A549 (cell line): Measurements from ENCODE around the gene STARD3NL. TPM values are rescaled to one million over a fixed set of nuclear protein-coding genes. Genes with fewer than 3 reads are reported as not detected.

Experiments used
- ATAC-seq, 2 experiments: fragments of 200-7000 bp in 1 of 2; fragments of >200 bp in 1 of 2; cut with Nextera tagmentation in 1 of 2; cut with Tn5 transposase in 1 of 2; 3 replicates each; pipeline versions ENCODE4 v1.8.0 to v1.9.1; 2018 to 2020; ENCODE audit warnings: mild to moderate bottlenecking in 1 of 2, moderate library complexity in 1 of 2
- CTCF ChIA-PET: fragments of 300-600 bp; sonication (Branson Sonifier 250); formaldehyde crosslinking; extraction: SDS; loops from one replicate; lab custom pipeline; 2021; ENCODE audit warnings: antibody characterized with exemption, inconsistent platforms; lab: Yijun Ruan, JAX
- POLR2A ChIA-PET: fragments of 350-600 bp; formaldehyde crosslinking; extraction: SDS; loops from one replicate; lab custom pipeline; 2021; ENCODE audit warnings: antibody characterized with exemption, inconsistent platforms; lab: Yijun Ruan, JAX
- DNase-seq, 2 experiments: peaks; one replicate each; pipeline versions ENCODE4 v3.0.0 to v3.0.0-alpha.2; 2011 to 2016; ENCODE audit warnings: low read depth in 1 of 2, low spot score in 1 of 2
- FAIRE-seq: peaks from 2 replicates; lab custom pipeline; 2011; peaks lifted over from hg19 to GRCh38; lab: Jason Lieb, UNC
- H3K27ac ChIP-seq, 2 experiments: fragments of >200 bp; sonication (Bioruptor Twin); formaldehyde crosslinking; 3 replicates each; pipeline ENCODE4 v1.5.1; 2016 to 2017
- H3K4me1 ChIP-seq: fragments of >200 bp; sonication (Bioruptor Twin); formaldehyde crosslinking; 3 replicates; pipeline ENCODE4 v1.6.1; 2016
- H3K4me2 ChIP-seq: fragments of >200 bp; sonication (Bioruptor Twin); formaldehyde crosslinking; 3 replicates; pipeline ENCODE4 v1.6.1; 2016
- H3K4me3 ChIP-seq: fragments of >200 bp; sonication (Bioruptor Twin); formaldehyde crosslinking; 3 replicates; pipeline ENCODE4 v1.5.1; 2016
- H3K9me3 ChIP-seq: fragments of >200 bp; sonication (Bioruptor Twin); formaldehyde crosslinking; 3 replicates; pipeline ENCODE4 v1.6.1; 2016
- BHLHE40 ChIP-seq: IDR thresholded peaks from 2 replicates; pipeline ENCODE4 v1.6.1; 2012; ENCODE audit warnings: low read depth, low read length, inconsistent platforms
- CBX8 ChIP-seq: fragments of 200-600 bp; sonication (generic); IDR thresholded peaks from 2 replicates; pipeline ENCODE4 v1.6.1; 2016
- CEBPB ChIP-seq, 2 experiments: fragments of >200 bp in 1 of 2; sonication (Bioruptor Twin) in 1 of 2; formaldehyde crosslinking in 1 of 2; IDR thresholded peaks; 2 replicates each; pipeline ENCODE4 v1.6.1; 2012 to 2016
- CHD2 ChIP-seq: fragments of 150-350 bp; IDR thresholded peaks from 2 replicates; pipeline ENCODE4 v1.6.1; 2014; ENCODE audit warnings: low read length; ENCODE audit not compliant: partially characterized antibody
- CHD4 ChIP-seq: fragments of 200-600 bp; sonication (generic); IDR thresholded peaks from 2 replicates; pipeline ENCODE4 v1.6.1; 2016; ENCODE audit warnings: antibody characterized with exemption, mild to moderate bottlenecking, borderline replicate concordance
- EHF ChIP-seq: fragments of 250-450 bp; sonication (Bioruptor Pico); IDR thresholded peaks from 2 replicates; pipeline ENCODE4 v1.5.0; 2020; ENCODE audit warnings: mild to moderate bottlenecking
- FOSL2 ChIP-seq, 2 experiments: fragments of 450-650 bp in 1 of 2; fragments of >200 bp in 1 of 2; sonication (Bioruptor Twin) in 1 of 2; formaldehyde crosslinking; IDR thresholded peaks; 2 replicates each; pipeline versions ENCODE4 v1.5.0 to v1.6.1; 2016 to 2020; ENCODE audit warnings: mild to moderate bottlenecking in 1 of 2, moderate library complexity in 1 of 2
- HEYL ChIP-seq: fragments of 250-450 bp; sonication (Bioruptor Pico); IDR thresholded peaks from 2 replicates; pipeline ENCODE4 v1.8.0; 2021; ENCODE audit warnings: mild to moderate bottlenecking, moderate library complexity
- JUN ChIP-seq, 2 experiments: fragments of >200 bp; sonication (Bioruptor Twin); formaldehyde crosslinking; IDR thresholded peaks; 2 replicates in 1 of 2; 3 replicates in 1 of 2; pipeline ENCODE4 v1.6.1; 2016 to 2017
- JUNB ChIP-seq: fragments of >200 bp; sonication (Bioruptor Twin); formaldehyde crosslinking; IDR thresholded peaks from 2 replicates; pipeline ENCODE4 v1.6.1; 2016
- MYC ChIP-seq: IDR thresholded peaks from 2 replicates; pipeline ENCODE4 v1.6.1; 2012; ENCODE audit warnings: mild to moderate bottlenecking, inconsistent platforms, low read length, improper control_type of control experiment, borderline replicate concordance
- NFE2L2 ChIP-seq: fragments of 150-350 bp; conservative IDR thresholded peaks from 2 replicates; pipeline ENCODE4 v1.6.1; 2014; ENCODE audit warnings: low read length
- NR3C1 ChIP-seq: fragments of >200 bp; sonication (Bioruptor Twin); formaldehyde crosslinking; IDR thresholded peaks from 3 replicates; pipeline ENCODE4 v1.6.1; 2017
- PHF8 ChIP-seq: fragments of 200-600 bp; sonication (generic); IDR thresholded peaks from 2 replicates; pipeline ENCODE4 v1.6.1; 2016; ENCODE audit warnings: low read depth, mild to moderate bottlenecking, antibody characterized with exemption, moderate library complexity, borderline replicate concordance
- POLR2A ChIP-seq: IDR thresholded peaks from 2 replicates; pipeline ENCODE4 v1.6.1; 2012; ENCODE audit warnings: mild to moderate bottlenecking, low read length
- POLR2AphosphoS2 ChIP-seq: conservative IDR thresholded peaks from 2 replicates; pipeline ENCODE4 v1.6.1; 2012; ENCODE audit warnings: low read length, improper control_type of control experiment, inconsistent platforms
- RARB ChIP-seq: fragments of 250-450 bp; sonication (Bioruptor Pico); IDR thresholded peaks from 2 replicates; pipeline ENCODE4 v1.8.0; 2021; ENCODE audit warnings: mild to moderate bottlenecking, moderate library complexity
- RCOR1 ChIP-seq: fragments of 150-350 bp; IDR thresholded peaks from 2 replicates; pipeline ENCODE4 v1.6.1; 2014; ENCODE audit warnings: antibody characterized with exemption, low read length, low read depth
- RNF2 ChIP-seq: fragments of 200-600 bp; sonication (generic); IDR thresholded peaks from 2 replicates; pipeline ENCODE4 v1.6.1; 2016; ENCODE audit warnings: low read depth, mild to moderate bottlenecking, antibody characterized with exemption, moderate library complexity, borderline replicate concordance
- SMC3 ChIP-seq: fragments of >200 bp; sonication (Bioruptor Twin); formaldehyde crosslinking; IDR thresholded peaks from 3 replicates; pipeline ENCODE4 v1.6.1; 2018; ENCODE audit warnings: inconsistent platforms
- SREBF2 ChIP-seq: fragments of 450-650 bp; IDR thresholded peaks from 2 replicates; pipeline ENCODE4 v1.6.1; 2014; ENCODE audit warnings: mild to moderate bottlenecking, moderate library complexity
- TFCP2L1 ChIP-seq: fragments of 250-450 bp; sonication (Bioruptor Pico); IDR thresholded peaks from 2 replicates; pipeline ENCODE4 v1.5.0; 2021; ENCODE audit warnings: mild to moderate bottlenecking
- ZC3H11A ChIP-seq: fragments of 450-650 bp; IDR thresholded peaks from 2 replicates; pipeline ENCODE4 v1.6.1; 2014; ENCODE audit warnings: antibody characterized with exemption, mild to moderate bottlenecking
- ZFP36 ChIP-seq: fragments of 450-650 bp; IDR thresholded peaks from 2 replicates; pipeline ENCODE4 v1.6.1; 2014; ENCODE audit warnings: borderline replicate concordance; ENCODE audit not compliant: partially characterized antibody
- ZNF302 ChIP-seq: fragments of 250-450 bp; sonication (Bioruptor Pico); IDR thresholded peaks from 2 replicates; pipeline ENCODE4 v1.9.0; 2021; ENCODE audit warnings: inconsistent platforms, mild to moderate bottlenecking, moderate library complexity
- WGBS: methylation state at CpG from one replicate; pipeline ENCODE4 v1.1.6; 2017; ENCODE audit errors: missing lambda C conversion rate; 5-methylcytosine and 5-hydroxymethylcytosine counted together
- polyA minus RNA-seq: library from RNA; depleted of rRNA, polyadenylated mRNA; stranded (reverse); fragments of >200 nt; gene quantifications from 2 replicates; pipeline ENCODE4 v1.2.3, GENCODE V29; 2011; rRNA and poly(A)+ RNA removed
- polyA plus RNA-seq, 4 experiments: library from polyadenylated mRNA; depleted of rRNA in 3 of 4; stranded (reverse); fragments of >200 nt; fragmentation: RNase III in 1 of 4; extraction: RNeasy Plus Mini Kit Qiagen cat#74134 plus additional on column Dnase treatment in 1 of 4; gene quantifications; 2 replicates in 3 of 4; 3 replicates in 1 of 4; pipeline ENCODE4 v1.2.3, GENCODE V29; 2011 to 2017
- TF ChIP-seq, protein P1 (sequence below): IDR thresholded peaks from 2 replicates; pipeline ENCODE4 v1.6.1; 2012; ENCODE audit warnings: low read depth, borderline replicate concordance
- TF ChIP-seq, protein P2 (sequence below): fragments of 200-600 bp; sonication (generic); IDR thresholded peaks from 2 replicates; pipeline ENCODE4 v1.6.1; 2016; ENCODE audit warnings: antibody characterized with exemption, mild to moderate bottlenecking, moderate library complexity
- TF ChIP-seq, protein P3 (sequence below): fragments of 450-650 bp; IDR thresholded peaks from 2 replicates; pipeline ENCODE4 v1.6.1; 2014; ENCODE audit warnings: antibody characterized with exemption
- TF ChIP-seq, protein P4 (sequence below): IDR thresholded peaks from 2 replicates; pipeline ENCODE4 v1.6.1; 2012
- TF ChIP-seq, protein P5 (sequence below): fragments of 150-350 bp; IDR thresholded peaks from 2 replicates; pipeline ENCODE4 v1.6.1; 2014; ENCODE audit warnings: low read depth, mild to moderate bottlenecking, low read length
- TF ChIP-seq, protein P6 (sequence below): fragments of 250-450 bp; sonication (Bioruptor Pico); IDR thresholded peaks from 2 replicates; pipeline ENCODE4 v1.5.0; 2021; ENCODE audit warnings: mild to moderate bottlenecking, moderate library complexity, borderline replicate concordance

Gene STARD3NL, protein sequence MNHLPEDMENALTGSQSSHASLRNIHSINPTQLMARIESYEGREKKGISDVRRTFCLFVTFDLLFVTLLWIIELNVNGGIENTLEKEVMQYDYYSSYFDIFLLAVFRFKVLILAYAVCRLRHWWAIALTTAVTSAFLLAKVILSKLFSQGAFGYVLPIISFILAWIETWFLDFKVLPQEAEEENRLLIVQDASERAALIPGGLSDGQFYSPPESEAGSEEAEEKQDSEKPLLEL
- polyA plus RNA-seq (2011; rRNA removed): 78.1 and 104 TPM in 2 replicates
- 37.4 and 42.1 TPM in 2 replicates for polyA plus RNA-seq (2012; cell fraction: cytosol; rRNA removed)
- polyA plus RNA-seq (2012; cell fraction: nucleus; rRNA removed): 9.1 and 13.7 TPM in 2 replicates
- 57.9 to 62.0 TPM (median 59.4 TPM) in 3 replicates for polyA plus RNA-seq (2017; fragmentation: RNase III; extraction: RNeasy Plus Mini Kit Qiagen cat#74134 plus additional on column Dnase treatment)
- polyA minus RNA-seq: 27.1 and 29.3 TPM in 2 replicates

DNA sequence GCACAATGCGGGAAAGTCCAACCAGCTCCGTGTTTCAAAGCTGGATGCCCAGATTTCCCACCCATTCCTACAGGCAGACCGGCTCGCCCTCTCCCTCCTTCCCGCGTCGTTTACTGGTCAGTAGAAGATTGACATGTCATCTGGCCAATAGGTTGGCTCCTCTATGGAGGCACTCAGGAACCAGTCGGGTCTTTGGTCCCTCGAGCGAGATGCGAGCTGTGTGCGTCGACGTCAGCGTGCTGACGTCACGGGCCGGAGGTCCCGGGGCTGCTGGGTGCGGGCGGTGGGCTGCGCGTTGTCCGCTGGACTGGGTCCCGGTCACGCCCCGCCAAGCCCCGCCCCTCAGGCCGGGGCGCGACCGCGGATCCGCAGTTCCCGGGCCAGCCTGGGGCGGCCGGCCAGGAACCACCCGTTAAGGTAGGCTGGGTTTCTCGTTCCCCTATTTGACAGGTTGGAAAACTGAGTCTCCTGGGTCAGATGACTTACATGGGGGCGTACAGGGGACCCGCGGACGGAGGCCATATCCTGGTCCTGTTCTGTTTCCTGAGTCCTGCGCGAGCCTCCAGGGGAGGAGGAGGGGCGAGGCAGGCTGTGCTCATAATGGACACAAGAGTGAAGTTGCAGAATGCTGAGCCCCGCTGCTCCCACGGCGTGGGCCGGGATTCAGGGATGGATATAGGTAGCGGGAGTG, at the start of gene STARD3NL:
Gene STARD3NL (plus strand): TSS at position 242 of the 691 bp plus-strand sequence. CDS start 29,260 bp downstream, outside the sequence.
- 0% methylated on average over 14 of the region's 51 CpGs for WGBS
- FAIRE-seq: peak; percentile 100
- Histone ChIP-seq H3K4me2 (peak within 1 kb of the TSS; percentile 88), H3K4me3 (peak within 1 kb of the TSS; percentile 73), H3K9me3 (no peaks in the 10 kb centered on the region), H3K4me1 (peaks cover 25% of the 10 kb centered on the region), H3K27ac (peak within 1 kb of the TSS; percentile 91 to 94)
- ATAC-seq: peak; percentile 99
- CTCF ChIA-PET: interaction anchor here (1.0 to 2.0 kb wide), 4 partner anchors 9 to 261 kb away, joined by 3 to 7 read pairs (median 4); no protein-coding TSS in a partner anchor
- DNase-seq: peak; percentile 96 to 100
- POLR2A ChIA-PET: interaction anchor here (0.6 to 1.4 kb wide), 13 partner anchors 12 to 276 kb away, joined by 3 to 22 read pairs (median 4); partner anchors contain the start of genes EPDR1 and SFRP4
- TF ChIP-seq, protein P1, sequence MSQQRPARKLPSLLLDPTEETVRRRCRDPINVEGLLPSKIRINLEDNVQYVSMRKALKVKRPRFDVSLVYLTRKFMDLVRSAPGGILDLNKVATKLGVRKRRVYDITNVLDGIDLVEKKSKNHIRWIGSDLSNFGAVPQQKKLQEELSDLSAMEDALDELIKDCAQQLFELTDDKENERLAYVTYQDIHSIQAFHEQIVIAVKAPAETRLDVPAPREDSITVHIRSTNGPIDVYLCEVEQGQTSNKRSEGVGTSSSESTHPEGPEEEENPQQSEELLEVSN: peak; percentile 93
- no peak for TF ChIP-seq MYC
- no peak for TF ChIP-seq BHLHE40
- TF ChIP-seq, protein P2, sequence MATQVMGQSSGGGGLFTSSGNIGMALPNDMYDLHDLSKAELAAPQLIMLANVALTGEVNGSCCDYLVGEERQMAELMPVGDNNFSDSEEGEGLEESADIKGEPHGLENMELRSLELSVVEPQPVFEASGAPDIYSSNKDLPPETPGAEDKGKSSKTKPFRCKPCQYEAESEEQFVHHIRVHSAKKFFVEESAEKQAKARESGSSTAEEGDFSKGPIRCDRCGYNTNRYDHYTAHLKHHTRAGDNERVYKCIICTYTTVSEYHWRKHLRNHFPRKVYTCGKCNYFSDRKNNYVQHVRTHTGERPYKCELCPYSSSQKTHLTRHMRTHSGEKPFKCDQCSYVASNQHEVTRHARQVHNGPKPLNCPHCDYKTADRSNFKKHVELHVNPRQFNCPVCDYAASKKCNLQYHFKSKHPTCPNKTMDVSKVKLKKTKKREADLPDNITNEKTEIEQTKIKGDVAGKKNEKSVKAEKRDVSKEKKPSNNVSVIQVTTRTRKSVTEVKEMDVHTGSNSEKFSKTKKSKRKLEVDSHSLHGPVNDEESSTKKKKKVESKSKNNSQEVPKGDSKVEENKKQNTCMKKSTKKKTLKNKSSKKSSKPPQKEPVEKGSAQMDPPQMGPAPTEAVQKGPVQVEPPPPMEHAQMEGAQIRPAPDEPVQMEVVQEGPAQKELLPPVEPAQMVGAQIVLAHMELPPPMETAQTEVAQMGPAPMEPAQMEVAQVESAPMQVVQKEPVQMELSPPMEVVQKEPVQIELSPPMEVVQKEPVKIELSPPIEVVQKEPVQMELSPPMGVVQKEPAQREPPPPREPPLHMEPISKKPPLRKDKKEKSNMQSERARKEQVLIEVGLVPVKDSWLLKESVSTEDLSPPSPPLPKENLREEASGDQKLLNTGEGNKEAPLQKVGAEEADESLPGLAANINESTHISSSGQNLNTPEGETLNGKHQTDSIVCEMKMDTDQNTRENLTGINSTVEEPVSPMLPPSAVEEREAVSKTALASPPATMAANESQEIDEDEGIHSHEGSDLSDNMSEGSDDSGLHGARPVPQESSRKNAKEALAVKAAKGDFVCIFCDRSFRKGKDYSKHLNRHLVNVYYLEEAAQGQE: no peak
- no peak for TF ChIP-seq POLR2AphosphoS2
- TF ChIP-seq CHD2: no peak
- TF ChIP-seq ZC3H11A: no peak
- TF ChIP-seq PHF8: peak; percentile 94
- TF ChIP-seq ZFP36: no peak
- TF ChIP-seq ZNF302 (CRISPR knock-in tag): no peak
- TF ChIP-seq RCOR1: no peak
- TF ChIP-seq EHF (CRISPR knock-in tag): no peak
- TF ChIP-seq FOSL2 (IDR thresholded peaks at IDR 0.05): no peak
- no peak for TF ChIP-seq FOSL2 (CRISPR knock-in tag; IDR thresholded peaks at IDR 0.05)
- TF ChIP-seq HEYL: no peak
- no peak for TF ChIP-seq NFE2L2
- no peak for TF ChIP-seq NR3C1
- TF ChIP-seq, protein P3, sequence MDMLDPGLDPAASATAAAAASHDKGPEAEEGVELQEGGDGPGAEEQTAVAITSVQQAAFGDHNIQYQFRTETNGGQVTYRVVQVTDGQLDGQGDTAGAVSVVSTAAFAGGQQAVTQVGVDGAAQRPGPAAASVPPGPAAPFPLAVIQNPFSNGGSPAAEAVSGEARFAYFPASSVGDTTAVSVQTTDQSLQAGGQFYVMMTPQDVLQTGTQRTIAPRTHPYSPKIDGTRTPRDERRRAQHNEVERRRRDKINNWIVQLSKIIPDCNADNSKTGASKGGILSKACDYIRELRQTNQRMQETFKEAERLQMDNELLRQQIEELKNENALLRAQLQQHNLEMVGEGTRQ: no peak
- no peak for TF ChIP-seq RNF2
- no peak for TF ChIP-seq CEBPB (IDR thresholded peaks at IDR 0.05)
- TF ChIP-seq, protein P4, sequence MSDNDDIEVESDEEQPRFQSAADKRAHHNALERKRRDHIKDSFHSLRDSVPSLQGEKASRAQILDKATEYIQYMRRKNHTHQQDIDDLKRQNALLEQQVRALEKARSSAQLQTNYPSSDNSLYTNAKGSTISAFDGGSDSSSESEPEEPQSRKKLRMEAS: peak; percentile 87
- no peak for TF ChIP-seq CHD4
- peak; percentile 66 for TF ChIP-seq POLR2A
- TF ChIP-seq CBX8: no peak
- TF ChIP-seq JUNB: no peak
- no peak for TF ChIP-seq TFCP2L1 (CRISPR knock-in tag)
- peak; percentile 57 to 62; a peak in 2 of 5 replicates for TF ChIP-seq JUN (IDR thresholded peaks at IDR 0.05)
- TF ChIP-seq, protein P5, sequence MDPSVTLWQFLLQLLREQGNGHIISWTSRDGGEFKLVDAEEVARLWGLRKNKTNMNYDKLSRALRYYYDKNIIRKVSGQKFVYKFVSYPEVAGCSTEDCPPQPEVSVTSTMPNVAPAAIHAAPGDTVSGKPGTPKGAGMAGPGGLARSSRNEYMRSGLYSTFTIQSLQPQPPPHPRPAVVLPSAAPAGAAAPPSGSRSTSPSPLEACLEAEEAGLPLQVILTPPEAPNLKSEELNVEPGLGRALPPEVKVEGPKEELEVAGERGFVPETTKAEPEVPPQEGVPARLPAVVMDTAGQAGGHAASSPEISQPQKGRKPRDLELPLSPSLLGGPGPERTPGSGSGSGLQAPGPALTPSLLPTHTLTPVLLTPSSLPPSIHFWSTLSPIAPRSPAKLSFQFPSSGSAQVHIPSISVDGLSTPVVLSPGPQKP: no peak
- TF ChIP-seq, protein P6, sequence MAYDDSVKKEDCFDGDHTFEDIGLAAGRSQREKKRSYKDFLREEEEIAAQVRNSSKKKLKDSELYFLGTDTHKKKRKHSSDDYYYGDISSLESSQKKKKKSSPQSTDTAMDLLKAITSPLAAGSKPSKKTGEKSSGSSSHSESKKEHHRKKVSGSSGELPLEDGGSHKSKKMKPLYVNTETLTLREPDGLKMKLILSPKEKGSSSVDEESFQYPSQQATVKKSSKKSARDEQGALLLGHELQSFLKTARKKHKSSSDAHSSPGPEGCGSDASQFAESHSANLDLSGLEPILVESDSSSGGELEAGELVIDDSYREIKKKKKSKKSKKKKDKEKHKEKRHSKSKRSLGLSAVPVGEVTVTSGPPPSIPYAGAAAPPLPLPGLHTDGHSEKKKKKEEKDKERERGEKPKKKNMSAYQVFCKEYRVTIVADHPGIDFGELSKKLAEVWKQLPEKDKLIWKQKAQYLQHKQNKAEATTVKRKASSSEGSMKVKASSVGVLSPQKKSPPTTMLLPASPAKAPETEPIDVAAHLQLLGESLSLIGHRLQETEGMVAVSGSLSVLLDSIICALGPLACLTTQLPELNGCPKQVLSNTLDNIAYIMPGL (CRISPR knock-in tag): no peak
- TF ChIP-seq RARB (CRISPR knock-in tag): no peak
- TF ChIP-seq SREBF2: no peak
- TF ChIP-seq SMC3: no peak
